C4-2B (cell line): ENCODE results near the gene ANG.
A peak's percentile ranks its signal among the peaks of the same experiment; 100 is the strongest.

Experiments used
- H3K27ac ChIP-seq: fragments of 450-650 bp; 2 replicates; pipeline ENCODE4 v1.5.1; 2017
- ZFX ChIP-seq: fragments of 450-650 bp; IDR thresholded peaks from 2 replicates; pipeline ENCODE4 v1.6.1; 2017
- TF ChIP-seq, protein P1 (sequence below): fragments of 450-650 bp; conservative IDR thresholded peaks from 2 replicates; pipeline ENCODE4 v1.5.1; 2017; ENCODE audit warnings: mild to moderate bottlenecking

Gene ANG

DNA sequence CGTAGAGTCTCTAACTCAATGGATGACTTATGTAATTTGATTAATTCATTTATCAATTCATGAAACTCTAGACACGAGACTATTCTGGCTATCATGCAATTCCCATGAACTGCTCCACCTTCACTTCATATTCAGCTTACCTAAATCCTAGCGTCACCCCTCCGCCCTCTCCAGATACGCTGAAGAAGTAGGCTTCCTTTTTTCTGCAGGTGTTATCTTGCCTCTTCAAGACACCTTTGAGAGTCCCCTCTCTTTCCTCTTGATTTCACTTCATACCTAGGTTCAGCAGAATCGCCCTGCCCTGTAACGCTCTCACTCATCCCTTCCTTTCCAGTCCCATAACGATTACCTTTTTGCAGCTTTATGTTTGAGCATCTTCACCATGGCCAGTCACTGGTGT, 8.2 kb upstream of the ANG start:
- peak overlapping the region; percentile 92; the same call in 1 of the 2 replicates for H3K27ac ChIP-seq

DNA sequence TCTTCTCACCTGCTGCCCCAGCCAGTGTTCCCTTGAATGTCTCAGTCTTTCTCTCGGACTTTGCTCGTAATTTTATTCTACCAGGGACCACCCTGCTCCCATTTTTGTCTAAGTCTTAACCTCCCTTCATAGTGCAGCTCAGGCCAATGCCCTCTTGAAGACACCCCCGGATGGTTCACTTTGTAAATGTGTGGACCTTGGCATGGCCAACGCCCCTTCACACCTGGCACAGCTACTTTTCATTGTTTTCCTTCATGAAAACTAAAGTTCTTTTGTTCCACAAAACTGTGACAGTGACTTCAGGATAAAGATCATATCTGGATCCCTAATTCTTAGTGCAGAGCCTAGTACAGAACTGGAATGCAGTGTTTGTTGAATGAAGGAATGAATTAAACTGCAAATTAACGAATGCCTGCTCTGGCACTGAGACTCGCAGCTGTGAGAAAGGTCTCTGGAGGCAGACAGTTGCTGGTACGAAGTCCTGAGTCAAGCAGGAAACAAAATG, 7.7 kb upstream of the ANG start:
- H3K27ac ChIP-seq = peak overlapping the region; percentile 92
- TF ChIP-seq, protein P1, sequence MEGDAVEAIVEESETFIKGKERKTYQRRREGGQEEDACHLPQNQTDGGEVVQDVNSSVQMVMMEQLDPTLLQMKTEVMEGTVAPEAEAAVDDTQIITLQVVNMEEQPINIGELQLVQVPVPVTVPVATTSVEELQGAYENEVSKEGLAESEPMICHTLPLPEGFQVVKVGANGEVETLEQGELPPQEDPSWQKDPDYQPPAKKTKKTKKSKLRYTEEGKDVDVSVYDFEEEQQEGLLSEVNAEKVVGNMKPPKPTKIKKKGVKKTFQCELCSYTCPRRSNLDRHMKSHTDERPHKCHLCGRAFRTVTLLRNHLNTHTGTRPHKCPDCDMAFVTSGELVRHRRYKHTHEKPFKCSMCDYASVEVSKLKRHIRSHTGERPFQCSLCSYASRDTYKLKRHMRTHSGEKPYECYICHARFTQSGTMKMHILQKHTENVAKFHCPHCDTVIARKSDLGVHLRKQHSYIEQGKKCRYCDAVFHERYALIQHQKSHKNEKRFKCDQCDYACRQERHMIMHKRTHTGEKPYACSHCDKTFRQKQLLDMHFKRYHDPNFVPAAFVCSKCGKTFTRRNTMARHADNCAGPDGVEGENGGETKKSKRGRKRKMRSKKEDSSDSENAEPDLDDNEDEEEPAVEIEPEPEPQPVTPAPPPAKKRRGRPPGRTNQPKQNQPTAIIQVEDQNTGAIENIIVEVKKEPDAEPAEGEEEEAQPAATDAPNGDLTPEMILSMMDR = no peak
- TF ChIP-seq ZFX = no peak

More for the DNA sequence above, 8.2 kb upstream of the ANG start:
- TF ChIP-seq ZFX = no peak
- TF ChIP-seq, protein P1 = no peak

DNA sequence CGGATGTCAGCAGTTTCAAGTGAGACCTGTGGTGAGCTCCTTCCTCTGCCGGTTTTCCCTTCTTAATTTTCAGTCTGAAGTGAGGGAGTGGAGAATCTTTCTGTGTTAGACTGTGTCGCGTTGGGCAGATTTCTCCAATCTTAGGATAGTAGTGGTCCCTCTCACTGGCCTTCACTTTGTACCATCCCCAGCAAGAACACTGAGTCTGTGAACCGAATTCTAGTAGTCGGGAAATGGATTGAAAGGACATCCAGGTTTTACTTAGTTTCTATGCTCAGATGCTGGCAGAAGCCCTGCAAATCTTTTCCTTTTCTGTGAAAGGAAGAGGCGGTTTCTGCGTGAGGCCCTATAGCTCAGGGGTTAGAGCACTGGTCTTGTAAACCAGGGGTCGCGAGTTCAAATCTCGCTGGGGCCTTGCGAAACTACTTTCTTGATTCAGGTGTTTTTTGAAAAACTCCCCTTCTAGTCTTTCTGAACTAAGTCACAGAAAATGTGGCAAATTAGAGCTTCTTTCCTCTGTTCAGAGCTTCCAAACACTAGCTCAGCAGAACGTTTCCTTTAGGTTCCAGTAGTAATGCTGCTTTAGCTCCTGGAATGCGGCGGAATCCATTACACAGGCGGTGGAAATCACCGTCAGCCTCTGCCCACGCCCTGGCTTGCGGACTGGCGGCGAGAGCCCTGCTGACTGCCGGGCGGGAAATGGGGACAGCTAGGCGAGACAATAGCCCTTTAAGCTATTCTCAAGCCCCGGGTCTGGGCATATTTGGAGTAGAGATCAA, 7.0 kb upstream of the ANG start:
- no peak for TF ChIP-seq ZFX
- TF ChIP-seq, protein P1 = no peak
- H3K27ac ChIP-seq = peak overlapping the region; percentile 92

DNA sequence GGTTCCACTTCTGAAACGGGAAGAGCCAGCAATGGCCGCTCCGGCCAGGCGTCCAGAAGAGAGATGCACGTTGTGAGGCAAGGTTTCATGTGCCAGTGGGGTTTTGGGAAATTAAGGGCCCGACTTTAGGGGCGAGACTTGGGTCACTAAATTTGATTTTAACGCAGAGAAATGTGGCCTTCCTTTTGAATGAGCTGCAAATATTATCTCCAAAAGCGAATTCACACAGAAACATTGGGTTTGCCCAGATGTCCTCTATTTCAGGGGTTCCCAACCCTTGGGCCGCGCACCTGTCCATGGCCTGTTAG, 6.5 kb upstream of the ANG start:
- peak overlapping the region; percentile 92 for H3K27ac ChIP-seq
- no peak for TF ChIP-seq ZFX
- TF ChIP-seq, protein P1 = no peak; the same call in 1 of the 2 replicates

- no peak for TF ChIP-seq ZFX
- TF ChIP-seq, protein P1 = no peak
- peak overlapping the region; percentile 92 for H3K27ac ChIP-seq
Observed at GRCh38 chr14:20682435-20683124, 6.0 kb upstream of the ANG start.

GRCh38 chr14:20683125-20683890, 5.3 kb upstream of the ANG start:
- TF ChIP-seq, protein P1 = no peak
- TF ChIP-seq ZFX = no peak
- H3K27ac ChIP-seq = peak overlapping the region; percentile 92
